ENCODE measurements around the gene DCP1A.
"Not testable (repeated sequence)": the region's sequence is repeated elsewhere in the genome, so short reads cannot be mapped to it uniquely, and the experiment has no call there.

DCP1A gene

GRCh38 chr3:53357458-53357857 is 10.1 kb upstream of the DCP1A start:
- H3K9me3 ChIP-seq (ENCODE audit: control insufficient read depth, low read length): no peaks in the 10 kb centered on the region
- H3K4me3 ChIP-seq (ENCODE audit: insufficient read depth, low read depth, low read length, poor library complexity, severe bottlenecking): no peak overlapping the region
- no peak for DNase-seq
- H3K27ac ChIP-seq (ENCODE audit: insufficient read depth, low read length, poor library complexity, severe bottlenecking): no peak overlapping the region
- no peaks in the 10 kb centered on the region for H3K36me3 ChIP-seq (ENCODE audit: control insufficient read depth, insufficient read depth, low read length)
- no peaks in the 10 kb centered on the region for H3K27me3 ChIP-seq (replicated peaks; ENCODE audit: control insufficient read depth, insufficient read depth, low read length, poor library complexity, severe bottlenecking)
- no peaks in the 10 kb centered on the region for H3K4me1 ChIP-seq (ENCODE audit: control insufficient read depth, insufficient read depth, low read length, poor library complexity, severe bottlenecking)

- Histone ChIP-seq H3K27ac (ENCODE audit: insufficient read depth, low read length, poor library complexity, severe bottlenecking) (no peak overlapping the region), H3K27me3 (replicated peaks; ENCODE audit: control insufficient read depth, insufficient read depth, low read length, poor library complexity, severe bottlenecking) (no peaks in the 10 kb centered on the region), H3K4me3 (ENCODE audit: insufficient read depth, low read depth, low read length, poor library complexity, severe bottlenecking) (no peak overlapping the region), H3K36me3 (ENCODE audit: control insufficient read depth, insufficient read depth, low read length) (no peaks in the 10 kb centered on the region), H3K9me3 (ENCODE audit: control insufficient read depth, low read length) (no peaks in the 10 kb centered on the region), H3K4me1 (ENCODE audit: control insufficient read depth, insufficient read depth, low read length, poor library complexity, severe bottlenecking) (no peaks in the 10 kb centered on the region)
- DNase-seq: no peak
Observed at GRCh38 chr3:53354945-53355498, 7.7 kb upstream of the DCP1A start.

- Histone ChIP-seq H3K27me3 (replicated peaks; ENCODE audit: control insufficient read depth, insufficient read depth, low read length, poor library complexity, severe bottlenecking) (no peaks in the 10 kb centered on the region), H3K9me3 (ENCODE audit: control insufficient read depth, low read length) (no peaks in the 10 kb centered on the region), H3K36me3 (ENCODE audit: control insufficient read depth, insufficient read depth, low read length) (no peaks in the 10 kb centered on the region), H3K27ac (ENCODE audit: insufficient read depth, low read length, poor library complexity, severe bottlenecking) (no peak overlapping the region), H3K4me1 (ENCODE audit: control insufficient read depth, insufficient read depth, low read length, poor library complexity, severe bottlenecking) (no peaks in the 10 kb centered on the region), H3K4me3 (ENCODE audit: insufficient read depth, low read depth, low read length, poor library complexity, severe bottlenecking) (no peak overlapping the region)
- DNase-seq: no peak
Observed at GRCh38 chr3:53353202-53353601, 5.9 kb upstream of the DCP1A start.

- H3K27ac ChIP-seq (ENCODE audit: insufficient read depth, low read length, poor library complexity, severe bottlenecking): no peak overlapping the region
- no peaks in the 10 kb centered on the region for H3K27me3 ChIP-seq (replicated peaks; ENCODE audit: control insufficient read depth, insufficient read depth, low read length, poor library complexity, severe bottlenecking)
- H3K36me3 ChIP-seq (ENCODE audit: control insufficient read depth, insufficient read depth, low read length): no peaks in the 10 kb centered on the region
- H3K4me1 ChIP-seq (ENCODE audit: control insufficient read depth, insufficient read depth, low read length, poor library complexity, severe bottlenecking): peaks cover 8% of the 10 kb centered on the region
- no peaks in the 10 kb centered on the region for H3K9me3 ChIP-seq (ENCODE audit: control insufficient read depth, low read length)
- no peak for DNase-seq
- H3K4me3 ChIP-seq (ENCODE audit: insufficient read depth, low read depth, low read length, poor library complexity, severe bottlenecking): no peak overlapping the region
Observed at GRCh38 chr3:53350652-53351051, 3.3 kb upstream of the DCP1A start.

GRCh38 chr3:53348118-53348517 is 775 bp upstream of the DCP1A start:
- DNase-seq: not testable (repeated sequence)

GRCh38 chr3:53346922-53347260 is 452 bp downstream of the DCP1A start:
- DNase-seq: no peak
- H3K9me3 ChIP-seq (ENCODE audit: control insufficient read depth, low read length): no peaks in the 10 kb centered on the region
- peaks cover 13% of the 10 kb centered on the region for H3K36me3 ChIP-seq (ENCODE audit: control insufficient read depth, insufficient read depth, low read length)
- no peaks in the 10 kb centered on the region for H3K27me3 ChIP-seq (replicated peaks; ENCODE audit: control insufficient read depth, insufficient read depth, low read length, poor library complexity, severe bottlenecking)
- H3K27ac ChIP-seq (ENCODE audit: insufficient read depth, low read length, poor library complexity, severe bottlenecking): peak overlapping the region; percentile 98
- peaks cover 8% of the 10 kb centered on the region for H3K4me1 ChIP-seq (ENCODE audit: control insufficient read depth, insufficient read depth, low read length, poor library complexity, severe bottlenecking)
- H3K4me3 ChIP-seq (ENCODE audit: insufficient read depth, low read depth, low read length, poor library complexity, severe bottlenecking): peak overlapping the region; percentile 100

More at GRCh38 chr3:53348118-53348517, 775 bp upstream of the DCP1A start:
- H3K4me1 ChIP-seq (ENCODE audit: control insufficient read depth, insufficient read depth, low read length, poor library complexity, severe bottlenecking); H3K27me3 ChIP-seq (replicated peaks; ENCODE audit: control insufficient read depth, insufficient read depth, low read length, poor library complexity, severe bottlenecking); H3K36me3 ChIP-seq (ENCODE audit: control insufficient read depth, insufficient read depth, low read length); H3K9me3 ChIP-seq (ENCODE audit: control insufficient read depth, low read length): not testable (repeated sequence)
- Histone ChIP-seq H3K4me3 (ENCODE audit: insufficient read depth, low read depth, low read length, poor library complexity, severe bottlenecking) (peak overlapping the region; percentile 100), H3K27ac (ENCODE audit: insufficient read depth, low read length, poor library complexity, severe bottlenecking) (peak overlapping the region; percentile 98)

- Histone ChIP-seq H3K27me3 (replicated peaks; ENCODE audit: control insufficient read depth, insufficient read depth, low read length, poor library complexity, severe bottlenecking) (no peaks in the 10 kb centered on the region), H3K4me1 (ENCODE audit: control insufficient read depth, insufficient read depth, low read length, poor library complexity, severe bottlenecking) (peaks cover 8% of the 10 kb centered on the region), H3K27ac (ENCODE audit: insufficient read depth, low read length, poor library complexity, severe bottlenecking) (peak overlapping the region; percentile 98), H3K36me3 (ENCODE audit: control insufficient read depth, insufficient read depth, low read length) (peaks cover 13% of the 10 kb centered on the region), H3K4me3 (ENCODE audit: insufficient read depth, low read depth, low read length, poor library complexity, severe bottlenecking) (peak overlapping the region; percentile 100), H3K9me3 (ENCODE audit: control insufficient read depth, low read length) (no peaks in the 10 kb centered on the region)
- DNase-seq: no peak
Observed at GRCh38 chr3:53346514-53346913, 829 bp downstream of the DCP1A start.

- H3K4me1 ChIP-seq (ENCODE audit: control insufficient read depth, insufficient read depth, low read length, poor library complexity, severe bottlenecking): peaks cover 8% of the 10 kb centered on the region
- H3K9me3 ChIP-seq (ENCODE audit: control insufficient read depth, low read length): no peaks in the 10 kb centered on the region
- H3K4me3 ChIP-seq (ENCODE audit: insufficient read depth, low read depth, low read length, poor library complexity, severe bottlenecking): no peak overlapping the region
- no peaks in the 10 kb centered on the region for H3K27me3 ChIP-seq (replicated peaks; ENCODE audit: control insufficient read depth, insufficient read depth, low read length, poor library complexity, severe bottlenecking)
- H3K36me3 ChIP-seq (ENCODE audit: control insufficient read depth, insufficient read depth, low read length): peaks cover 35% of the 10 kb centered on the region
- H3K27ac ChIP-seq (ENCODE audit: insufficient read depth, low read length, poor library complexity, severe bottlenecking): no peak overlapping the region
- no peak for DNase-seq
Observed at GRCh38 chr3:53342353-53342752, 5.0 kb downstream of the DCP1A start.

- DNase-seq: no peak
- H3K4me3 ChIP-seq (ENCODE audit: insufficient read depth, low read depth, low read length, poor library complexity, severe bottlenecking): no peak overlapping the region
- H3K36me3 ChIP-seq (ENCODE audit: control insufficient read depth, insufficient read depth, low read length): peaks cover 34% of the 10 kb centered on the region
Observed at GRCh38 chr3:53337167-53337940, 10.0 kb downstream of the DCP1A start.

GRCh38 chr3:53334742-53335141 is 12.6 kb downstream of the DCP1A start:
- peaks cover 21% of the 10 kb centered on the region for H3K36me3 ChIP-seq (ENCODE audit: control insufficient read depth, insufficient read depth, low read length)

More at GRCh38 chr3:53337167-53337940, 10.0 kb downstream of the DCP1A start:
- Histone ChIP-seq H3K4me1 (ENCODE audit: control insufficient read depth, insufficient read depth, low read length, poor library complexity, severe bottlenecking) (no peaks in the 10 kb centered on the region), H3K9me3 (ENCODE audit: control insufficient read depth, low read length) (no peaks in the 10 kb centered on the region), H3K27me3 (replicated peaks; ENCODE audit: control insufficient read depth, insufficient read depth, low read length, poor library complexity, severe bottlenecking) (no peaks in the 10 kb centered on the region), H3K27ac (ENCODE audit: insufficient read depth, low read length, poor library complexity, severe bottlenecking) (no peak overlapping the region)

More at GRCh38 chr3:53334742-53335141, 12.6 kb downstream of the DCP1A start:
- Histone ChIP-seq H3K27me3 (replicated peaks; ENCODE audit: control insufficient read depth, insufficient read depth, low read length, poor library complexity, severe bottlenecking) (no peaks in the 10 kb centered on the region), H3K4me1 (ENCODE audit: control insufficient read depth, insufficient read depth, low read length, poor library complexity, severe bottlenecking) (no peaks in the 10 kb centered on the region), H3K9me3 (ENCODE audit: control insufficient read depth, low read length) (no peaks in the 10 kb centered on the region), H3K4me3 (ENCODE audit: insufficient read depth, low read depth, low read length, poor library complexity, severe bottlenecking) (no peak overlapping the region), H3K27ac (ENCODE audit: insufficient read depth, low read length, poor library complexity, severe bottlenecking) (no peak overlapping the region)
- no peak for DNase-seq
